K562 (cell line): Measurements from ENCODE around the gene CCDC85C.

ENCODE experiments used
- CBFA2T2 ChIP-seq: fragments of 450-650 bp; conservative IDR thresholded peaks from 2 replicates; pipeline ENCODE4 v1.6.1; 2017; ENCODE audit warnings: mild to moderate bottlenecking
- ELF4 ChIP-seq: fragments of 450-650 bp; formaldehyde crosslinking; IDR thresholded peaks from 2 replicates; pipeline ENCODE4 v1.4.0; 2022; ENCODE audit warnings: missing genetic modification characterization
- FOXM1 ChIP-seq, 2 experiments: fragments of 450-650 bp in 1 of 2; sonication (generic) in 1 of 2; formaldehyde crosslinking in 1 of 2; IDR thresholded peaks; 2 replicates each; pipeline versions ENCODE4 v1.6.1 to v1.9.0; 2017 to 2022; ENCODE audit warnings: low read depth in 2 of 2, mild to moderate bottlenecking in 2 of 2, missing genetic modification reagents in 1 of 2, moderate library complexity in 1 of 2
- JUNB ChIP-seq: fragments of 450-650 bp; formaldehyde crosslinking; conservative IDR thresholded peaks from 2 replicates; pipeline ENCODE4 v1.4.0; 2020; ENCODE audit warnings: mild to moderate bottlenecking
- MXI1 ChIP-seq: IDR thresholded peaks from 2 replicates; pipeline ENCODE4 v1.6.1; 2011; ENCODE audit warnings: low read depth, mild to moderate bottlenecking, improper control_type of control experiment, low read length
- SIRT6 ChIP-seq: IDR thresholded peaks from one replicate; pipeline ENCODE4 v1.6.1; 2012; ENCODE audit warnings: low read depth, mild to moderate bottlenecking, control low read depth, inconsistent platforms, low read length, moderate library complexity
- SRF ChIP-seq, 2 experiments: fragments of 250-450, 450-650 bp in 1 of 2; sonication (Bioruptor Pico) in 1 of 2; sonication (generic) in 1 of 2; formaldehyde crosslinking; IDR thresholded peaks; 2 replicates each; pipeline versions ENCODE4 v1.5.0 to v1.5.1; 2020 to 2022; ENCODE audit warnings: mild to moderate bottlenecking in 1 of 2, missing genetic modification reagents in 1 of 2
- TFAM ChIP-seq: fragments of 250-450 bp; sonication (Bioruptor Pico); conservative IDR thresholded peaks from 2 replicates; pipeline ENCODE4 v1.5.0; 2021; ENCODE audit warnings: mild to moderate bottlenecking, moderate library complexity
- TOE1 ChIP-seq, 2 experiments: fragments of 450-650 bp in 1 of 2; sonication (generic) in 1 of 2; formaldehyde crosslinking in 1 of 2; IDR thresholded peaks; 2 replicates each; pipeline versions ENCODE4 v1.7.1 to v1.8.0; 2016 to 2022; ENCODE audit warnings: borderline replicate concordance in 2 of 2, mild to moderate bottlenecking in 2 of 2, antibody characterized with exemption in 1 of 2, inconsistent platforms in 1 of 2, low read depth in 1 of 2, missing genetic modification reagents in 1 of 2, moderate library complexity in 1 of 2
- ZNF282 ChIP-seq: sonication (generic); formaldehyde crosslinking; IDR thresholded peaks from 2 replicates; pipeline ENCODE4 v1.8.1; 2023; ENCODE audit warnings: missing genetic modification reagents
- TF ChIP-seq, protein P1 (sequence below): sonication (generic); formaldehyde crosslinking; IDR thresholded peaks from 2 replicates; pipeline ENCODE4 v1.8.1; 2022; ENCODE audit warnings: missing genetic modification reagents
- TF ChIP-seq, protein P2 (sequence below): fragments of 450-650 bp; IDR thresholded peaks from 2 replicates; pipeline ENCODE4 v1.6.1; 2016; ENCODE audit warnings: low read depth

DNA sequence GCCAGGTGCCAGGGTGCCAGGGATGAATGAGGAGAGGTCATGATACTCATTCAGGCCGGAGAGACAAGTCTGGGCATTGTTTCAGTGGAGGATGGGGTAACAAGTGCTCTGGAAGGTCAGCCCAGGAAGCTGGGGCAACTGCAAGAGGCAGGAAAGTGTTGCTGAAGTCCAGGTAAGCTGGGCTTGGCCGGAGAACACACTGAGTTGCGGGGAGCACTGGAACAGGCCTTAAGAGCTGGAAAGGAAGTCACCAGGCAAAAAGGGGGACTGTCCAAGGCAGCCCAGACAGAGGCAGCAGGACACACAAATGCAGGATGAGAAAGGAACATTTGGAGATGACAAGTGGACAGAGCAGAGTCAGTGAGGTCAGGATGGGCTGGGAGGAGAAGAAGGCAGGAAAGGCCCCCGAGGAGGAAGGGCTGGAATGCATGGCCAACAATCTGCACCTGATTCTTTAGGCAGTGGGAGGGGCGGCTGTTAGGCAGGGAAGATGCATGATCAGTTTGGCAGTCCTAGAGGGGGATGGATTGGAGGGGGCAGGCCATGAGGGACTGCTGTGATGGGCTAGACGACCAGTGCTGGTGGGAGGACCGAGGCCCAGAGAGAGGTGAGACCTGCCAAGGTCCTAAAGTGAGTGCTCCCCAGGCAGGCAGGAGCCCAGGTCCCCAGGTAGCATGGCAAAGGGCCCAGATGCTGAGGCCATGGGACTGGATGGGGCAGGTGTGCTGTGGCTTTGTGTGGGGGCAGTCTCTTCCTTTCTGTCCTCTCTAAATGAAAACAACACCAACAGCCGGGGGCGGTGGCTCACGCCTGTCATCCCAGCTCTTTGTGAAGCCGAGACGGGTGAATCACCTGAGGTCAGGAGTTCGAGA lies 23.7 kb upstream of the CCDC85C start:
- TF ChIP-seq SIRT6 (no peak), JUNB (no peak), TOE1 (IDR thresholded peaks at IDR 0.05; ENCODE audit: borderline replicate concordance) (no peak), TOE1 (CRISPR knock-in tag; IDR thresholded peaks at IDR 0.05; ENCODE audit: borderline replicate concordance, low read depth) (no peak), SRF (CRISPR knock-in tag; IDR thresholded peaks at IDR 0.05) (no peak), ELF4 (CRISPR knock-in tag) (no peak), ZNF282 (CRISPR knock-in tag) (no peak), FOXM1 (IDR thresholded peaks at IDR 0.05; ENCODE audit: low read depth) (no peak), FOXM1 (CRISPR knock-in tag; IDR thresholded peaks at IDR 0.05; ENCODE audit: low read depth) (no peak), MXI1 (no peak), TFAM (CRISPR knock-in tag) (no peak), CBFA2T2 (no peak)
- TF ChIP-seq, protein P1, sequence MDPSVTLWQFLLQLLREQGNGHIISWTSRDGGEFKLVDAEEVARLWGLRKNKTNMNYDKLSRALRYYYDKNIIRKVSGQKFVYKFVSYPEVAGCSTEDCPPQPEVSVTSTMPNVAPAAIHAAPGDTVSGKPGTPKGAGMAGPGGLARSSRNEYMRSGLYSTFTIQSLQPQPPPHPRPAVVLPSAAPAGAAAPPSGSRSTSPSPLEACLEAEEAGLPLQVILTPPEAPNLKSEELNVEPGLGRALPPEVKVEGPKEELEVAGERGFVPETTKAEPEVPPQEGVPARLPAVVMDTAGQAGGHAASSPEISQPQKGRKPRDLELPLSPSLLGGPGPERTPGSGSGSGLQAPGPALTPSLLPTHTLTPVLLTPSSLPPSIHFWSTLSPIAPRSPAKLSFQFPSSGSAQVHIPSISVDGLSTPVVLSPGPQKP (CRISPR knock-in tag) = no peak
- TF ChIP-seq, protein P2, sequence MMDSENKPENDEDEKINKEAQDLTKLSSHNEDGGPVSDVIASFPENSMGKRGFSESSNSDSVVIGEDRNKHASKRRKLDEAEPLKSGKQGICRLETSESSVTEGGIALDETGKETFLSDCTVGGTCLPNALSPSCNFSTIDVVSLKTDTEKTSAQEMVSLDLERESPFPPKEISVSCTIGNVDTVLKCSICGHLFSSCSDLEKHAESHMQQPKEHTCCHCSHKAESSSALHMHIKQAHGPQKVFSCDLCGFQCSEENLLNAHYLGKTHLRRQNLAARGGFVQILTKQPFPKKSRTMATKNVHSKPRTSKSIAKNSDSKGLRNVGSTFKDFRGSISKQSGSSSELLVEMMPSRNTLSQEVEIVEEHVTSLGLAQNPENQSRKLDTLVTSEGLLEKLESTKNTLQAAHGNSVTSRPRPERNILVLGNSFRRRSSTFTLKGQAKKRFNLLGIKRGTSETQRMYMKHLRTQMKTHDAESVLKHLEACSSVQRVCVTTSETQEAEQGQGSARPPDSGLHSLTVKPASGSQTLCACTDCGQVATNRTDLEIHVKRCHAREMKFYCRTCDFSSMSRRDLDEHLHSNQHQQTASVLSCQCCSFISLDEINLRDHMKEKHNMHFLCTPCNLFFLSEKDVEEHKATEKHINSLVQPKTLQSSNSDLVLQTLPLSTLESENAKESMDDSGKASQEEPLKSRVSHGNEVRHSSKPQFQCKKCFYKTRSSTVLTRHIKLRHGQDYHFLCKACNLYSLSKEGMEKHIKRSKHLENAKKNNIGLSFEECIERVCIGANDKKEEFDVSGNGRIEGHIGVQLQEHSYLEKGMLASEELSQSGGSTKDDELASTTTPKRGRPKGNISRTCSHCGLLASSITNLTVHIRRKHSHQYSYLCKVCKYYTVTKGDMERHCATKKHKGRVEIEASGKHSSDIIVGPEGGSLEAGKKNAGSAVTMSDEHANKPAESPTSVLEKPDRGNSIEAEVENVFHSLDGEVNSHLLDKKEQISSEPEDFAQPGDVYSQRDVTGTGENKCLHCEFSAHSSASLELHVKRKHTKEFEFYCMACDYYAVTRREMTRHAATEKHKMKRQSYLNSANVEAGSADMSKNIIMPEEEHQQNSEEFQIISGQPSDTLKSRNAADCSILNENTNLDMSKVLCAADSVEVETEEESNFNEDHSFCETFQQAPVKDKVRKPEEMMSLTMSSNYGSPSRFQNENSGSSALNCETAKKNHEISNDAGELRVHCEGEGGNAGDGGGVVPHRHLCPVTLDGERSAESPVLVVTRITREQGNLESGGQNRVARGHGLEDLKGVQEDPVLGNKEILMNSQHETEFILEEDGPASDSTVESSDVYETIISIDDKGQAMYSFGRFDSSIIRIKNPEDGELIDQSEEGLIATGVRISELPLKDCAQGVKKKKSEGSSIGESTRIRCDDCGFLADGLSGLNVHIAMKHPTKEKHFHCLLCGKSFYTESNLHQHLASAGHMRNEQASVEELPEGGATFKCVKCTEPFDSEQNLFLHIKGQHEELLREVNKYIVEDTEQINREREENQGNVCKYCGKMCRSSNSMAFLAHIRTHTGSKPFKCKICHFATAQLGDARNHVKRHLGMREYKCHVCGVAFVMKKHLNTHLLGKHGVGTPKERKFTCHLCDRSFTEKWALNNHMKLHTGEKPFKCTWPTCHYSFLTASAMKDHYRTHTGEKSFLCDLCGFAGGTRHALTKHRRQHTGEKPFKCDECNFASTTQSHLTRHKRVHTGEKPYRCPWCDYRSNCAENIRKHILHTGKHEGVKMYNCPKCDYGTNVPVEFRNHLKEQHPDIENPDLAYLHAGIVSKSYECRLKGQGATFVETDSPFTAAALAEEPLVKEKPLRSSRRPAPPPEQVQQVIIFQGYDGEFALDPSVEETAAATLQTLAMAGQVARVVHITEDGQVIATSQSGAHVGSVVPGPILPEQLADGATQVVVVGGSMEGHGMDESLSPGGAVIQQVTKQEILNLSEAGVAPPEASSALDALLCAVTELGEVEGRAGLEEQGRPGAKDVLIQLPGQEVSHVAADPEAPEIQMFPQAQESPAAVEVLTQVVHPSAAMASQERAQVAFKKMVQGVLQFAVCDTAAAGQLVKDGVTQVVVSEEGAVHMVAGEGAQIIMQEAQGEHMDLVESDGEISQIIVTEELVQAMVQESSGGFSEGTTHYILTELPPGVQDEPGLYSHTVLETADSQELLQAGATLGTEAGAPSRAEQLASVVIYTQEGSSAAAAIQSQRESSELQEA = no peak
